ENCODE results near the gene SGCA. TPM values are rescaled to one million over a fixed set of nuclear protein-coding genes. Genes with fewer than 3 reads are reported as not detected.

Gene SGCA
- total RNA-seq, 2 donors from 2014 or later: 1.3 TPM; not detected in 1

- H3K27ac ChIP-seq: no peak overlapping the region
- peak in 1 of 4 donors; percentile 67 for DNase-seq
Measured at GRCh38 chr17:50155115-50155819, 10.5 kb upstream of the SGCA start.

DNA sequence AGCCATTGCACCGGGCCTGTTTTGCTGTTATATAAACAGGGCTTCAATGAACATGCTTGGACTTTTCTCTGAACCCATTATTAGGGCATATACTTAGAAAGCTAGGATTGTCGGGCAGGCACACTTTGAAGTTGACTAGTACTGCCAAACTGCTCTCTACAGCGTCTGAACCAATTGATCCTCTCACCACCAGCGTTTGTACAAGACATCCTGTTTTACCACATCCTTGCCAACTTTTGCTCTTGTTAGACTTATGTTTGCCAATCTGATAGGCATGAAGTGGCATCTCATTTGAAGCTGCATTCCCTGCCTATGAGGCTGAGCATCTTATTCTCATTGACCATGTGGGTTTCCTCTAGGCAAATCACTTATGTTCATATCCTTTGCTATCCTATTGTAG lies 7.9 kb upstream of the SGCA start:
- TF ChIP-seq, protein P1, sequence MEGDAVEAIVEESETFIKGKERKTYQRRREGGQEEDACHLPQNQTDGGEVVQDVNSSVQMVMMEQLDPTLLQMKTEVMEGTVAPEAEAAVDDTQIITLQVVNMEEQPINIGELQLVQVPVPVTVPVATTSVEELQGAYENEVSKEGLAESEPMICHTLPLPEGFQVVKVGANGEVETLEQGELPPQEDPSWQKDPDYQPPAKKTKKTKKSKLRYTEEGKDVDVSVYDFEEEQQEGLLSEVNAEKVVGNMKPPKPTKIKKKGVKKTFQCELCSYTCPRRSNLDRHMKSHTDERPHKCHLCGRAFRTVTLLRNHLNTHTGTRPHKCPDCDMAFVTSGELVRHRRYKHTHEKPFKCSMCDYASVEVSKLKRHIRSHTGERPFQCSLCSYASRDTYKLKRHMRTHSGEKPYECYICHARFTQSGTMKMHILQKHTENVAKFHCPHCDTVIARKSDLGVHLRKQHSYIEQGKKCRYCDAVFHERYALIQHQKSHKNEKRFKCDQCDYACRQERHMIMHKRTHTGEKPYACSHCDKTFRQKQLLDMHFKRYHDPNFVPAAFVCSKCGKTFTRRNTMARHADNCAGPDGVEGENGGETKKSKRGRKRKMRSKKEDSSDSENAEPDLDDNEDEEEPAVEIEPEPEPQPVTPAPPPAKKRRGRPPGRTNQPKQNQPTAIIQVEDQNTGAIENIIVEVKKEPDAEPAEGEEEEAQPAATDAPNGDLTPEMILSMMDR (IDR thresholded peaks at IDR 0.05): no peak
- no peak for TF ChIP-seq POLR2A (IDR thresholded peaks at IDR 0.05)
- H3K27me3 ChIP-seq: no peaks in the 10 kb centered on the region
- 53 to 58% methylated on average over 4 of the region's 4 CpGs for WGBS, 2 donors
- intact Hi-C loops (cut with DNase I): no loop called here
- no peaks in the 10 kb centered on the region for H3K36me3 ChIP-seq (replicated peaks in 1 of 2; ENCODE audit: insufficient read depth in 1 of 2, low read depth in 2 of 2)
- no peaks in the 10 kb centered on the region for H3K9me3 ChIP-seq
- ATAC-seq (no peak), DNase-seq (no peak)
- no peak overlapping the region for H3K4me3 ChIP-seq
- H3K4me1 ChIP-seq: peaks cover 30% of the 10 kb centered on the region
- H3K27ac ChIP-seq: no peak overlapping the region

More at GRCh38 chr17:50155115-50155819, 10.5 kb upstream of the SGCA start:
- Histone ChIP-seq H3K4me3 (no peak overlapping the region), H3K9me3 (no peaks in the 10 kb centered on the region), H3K4me1 (peaks cover 33% of the 10 kb centered on the region), H3K36me3 (replicated peaks in 1 of 2; ENCODE audit: insufficient read depth in 1 of 2, low read depth in 2 of 2) (no peaks in the 10 kb centered on the region), H3K27me3 (no peaks in the 10 kb centered on the region)
- intact Hi-C loops (cut with DNase I): no loop called here
- TF ChIP-seq, protein P1 (IDR thresholded peaks at IDR 0.05): no peak
- no peak for TF ChIP-seq POLR2A (IDR thresholded peaks at IDR 0.05)
- no peak for ATAC-seq
- 50 to 58% methylated on average over 8 of the region's 8 CpGs for WGBS, 2 donors

- peak overlapping the region in 1 of 2 donors; percentile 6 for H3K4me3 ChIP-seq
- no peaks in the 10 kb centered on the region for H3K27me3 ChIP-seq
- TF ChIP-seq, protein P1 (IDR thresholded peaks at IDR 0.05): peak; percentile 86 to 98 (median 93)
- peak in 2 of 3 donors; percentile 21 to 37 for TF ChIP-seq POLR2A (IDR thresholded peaks at IDR 0.05)
- WGBS, 2 donors: 0% methylated on average over 33 to 53 of the region's 53 CpGs
- no peaks in the 10 kb centered on the region for H3K36me3 ChIP-seq (replicated peaks in 1 of 2; ENCODE audit: insufficient read depth in 1 of 2, low read depth in 2 of 2)
- DNase-seq (peak; percentile 88 to 91 (median 90)), ATAC-seq (peak; percentile 100)
- intact Hi-C loops (cut with DNase I): no loop called here
- peaks cover 14% of the 10 kb centered on the region for H3K4me1 ChIP-seq
- no peaks in the 10 kb centered on the region for H3K9me3 ChIP-seq
- H3K27ac ChIP-seq: no peak overlapping the region
Measured at GRCh38 chr17:50161023-50161910, 4.5 kb upstream of the SGCA start.

DNA sequence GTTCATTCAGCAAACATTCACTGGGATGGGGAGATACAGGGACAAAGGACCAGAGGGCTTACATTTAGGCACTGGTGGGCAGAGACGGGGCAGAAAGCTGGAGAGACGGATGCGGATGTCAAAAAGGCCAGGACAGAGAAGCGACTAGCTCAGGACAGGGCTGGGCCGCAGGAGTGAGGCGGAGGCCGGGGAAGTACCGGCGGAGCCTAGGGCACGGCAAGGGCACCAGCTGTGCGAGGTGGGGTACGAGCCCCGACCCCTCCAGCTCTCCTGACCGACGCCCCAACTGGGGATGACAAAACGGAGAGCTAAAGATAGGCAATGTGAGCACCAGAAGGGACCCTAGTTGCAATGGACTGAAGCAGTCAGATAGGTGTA lies 3.9 kb upstream of the SGCA start:
- no peak for ATAC-seq
- H3K4me3 ChIP-seq: no peak overlapping the region

More for the DNA sequence above, 3.9 kb upstream of the SGCA start:
- intact Hi-C loops (cut with DNase I): no loop called here
- 35 to 36% methylated on average over 16 of the region's 16 CpGs for WGBS, 2 donors
- Histone ChIP-seq H3K9me3 (no peaks in the 10 kb centered on the region), H3K36me3 (replicated peaks in 1 of 2; ENCODE audit: insufficient read depth in 1 of 2, low read depth in 2 of 2) (no peaks in the 10 kb centered on the region), H3K4me1 (peaks cover 14% of the 10 kb centered on the region), H3K27me3 (no peaks in the 10 kb centered on the region), H3K27ac (no peak overlapping the region)
- no peak for TF ChIP-seq POLR2A (IDR thresholded peaks at IDR 0.05)
- TF ChIP-seq, protein P1 (IDR thresholded peaks at IDR 0.05): no peak
- no peak for DNase-seq

Measured in body of pancreas (tissue), 4 donors.